H9 (cell line): ENCODE results near the gene HECW1. TPM values are rescaled to one million over a fixed set of nuclear protein-coding genes. Genes with fewer than 3 reads are reported as not detected.

Experiments
- DNase-seq: peaks from one replicate; pipeline ENCODE4 v3.0.0-alpha.2; 2017
- H2AFZ ChIP-seq: one replicate; pipeline ENCODE4 v1.6.1; 2013; ENCODE audit warnings: mild to moderate bottlenecking, low read length, control low read depth, moderate library complexity
- H2AK5ac ChIP-seq: 2 replicates; pipeline ENCODE4 v1.6.1; 2013; ENCODE audit warnings: low read length, control low read depth, mixed read lengths; ENCODE audit not compliant: insufficient read length
- H2BK120ac ChIP-seq: one replicate; pipeline ENCODE4 v1.6.1; 2013; ENCODE audit warnings: low read depth, mild to moderate bottlenecking, low read length, control low read depth, inconsistent platforms; ENCODE audit not compliant: poor library complexity, severe bottlenecking
- H2BK12ac ChIP-seq: 2 replicates; pipeline ENCODE4 v1.6.1; 2013; ENCODE audit warnings: low read length, control low read depth, mixed read lengths, low read depth; ENCODE audit not compliant: insufficient read length
- H2BK15ac ChIP-seq: 2 replicates; pipeline ENCODE4 v1.6.1; 2013; ENCODE audit warnings: low read depth, low read length, control low read depth
- H2BK20ac ChIP-seq: one replicate; pipeline ENCODE4 v1.6.1; 2013; ENCODE audit warnings: low read depth, mild to moderate bottlenecking, low read length, control low read depth, inconsistent platforms; ENCODE audit not compliant: poor library complexity, severe bottlenecking
- H2BK5ac ChIP-seq: 2 replicates; pipeline ENCODE4 v1.6.1; 2013; ENCODE audit warnings: low read length, control low read depth, mixed read lengths; ENCODE audit not compliant: insufficient read length
- H3K14ac ChIP-seq: 2 replicates; pipeline ENCODE4 v1.6.1; 2013; ENCODE audit warnings: low read length, control low read depth; ENCODE audit not compliant: insufficient read depth
- H3K18ac ChIP-seq: 2 replicates; pipeline ENCODE4 v1.6.1; 2013; ENCODE audit warnings: low read depth, mild to moderate bottlenecking, mixed read lengths, low read length, control low read depth; ENCODE audit not compliant: insufficient read length
- H3K23ac ChIP-seq: 2 replicates; pipeline ENCODE4 v1.6.1; 2013; ENCODE audit warnings: low read length, control low read depth, mixed read lengths, low read depth; ENCODE audit not compliant: insufficient read length
- H3K23me2 ChIP-seq: 2 replicates; pipeline ENCODE4 v1.6.1; 2013; ENCODE audit warnings: low read depth, mild to moderate bottlenecking, mixed read lengths, low read length, control low read depth; ENCODE audit not compliant: insufficient read length, poor library complexity, severe bottlenecking
- H3K27ac ChIP-seq: 2 replicates; pipeline ENCODE4 v1.5.1; 2013; ENCODE audit warnings: low read length, control low read depth, mixed read lengths, low read depth; ENCODE audit not compliant: insufficient read length
- H3K27me3 ChIP-seq: 2 replicates; pipeline ENCODE4 v1.6.1; 2013; ENCODE audit warnings: low read length, control low read depth, inconsistent platforms; ENCODE audit not compliant: insufficient read depth
- H3K4ac ChIP-seq: 2 replicates; pipeline ENCODE4 v1.6.1; 2013; ENCODE audit warnings: low read depth, mild to moderate bottlenecking, control low read depth, inconsistent platforms, low read length, moderate library complexity
- H3K4me1 ChIP-seq: 2 replicates; pipeline ENCODE4 v1.6.1; 2013; ENCODE audit warnings: low read length, control low read depth, inconsistent platforms; ENCODE audit not compliant: insufficient read depth
- H3K4me2 ChIP-seq: 2 replicates; pipeline ENCODE4 v1.6.1; 2013; ENCODE audit warnings: low read length, control low read depth, mixed read lengths; ENCODE audit not compliant: insufficient read length, insufficient read depth
- H3K56ac ChIP-seq: 2 replicates; pipeline ENCODE4 v1.6.1; 2013; ENCODE audit warnings: low read depth, mild to moderate bottlenecking, mixed read lengths, low read length, control low read depth; ENCODE audit not compliant: insufficient read length
- H3K79me1 ChIP-seq: 2 replicates; pipeline ENCODE4 v1.6.1; 2013; ENCODE audit warnings: low read depth, mild to moderate bottlenecking, moderate library complexity, low read length, control low read depth, inconsistent platforms; ENCODE audit not compliant: insufficient read depth, poor library complexity, severe bottlenecking
- H3K79me2 ChIP-seq: 2 replicates; pipeline ENCODE4 v1.6.1; 2013; ENCODE audit warnings: low read length, control low read depth, inconsistent platforms; ENCODE audit not compliant: insufficient read depth
- H3K9ac ChIP-seq: 2 replicates; pipeline ENCODE4 v1.6.1; 2013; ENCODE audit warnings: low read length, control low read depth, mixed read lengths; ENCODE audit not compliant: insufficient read length; ENCODE audit errors: extremely low read depth
- H3K9me3 ChIP-seq: one replicate; pipeline ENCODE4 v1.6.1; 2013; ENCODE audit warnings: low read depth, low read length, inconsistent platforms; ENCODE audit not compliant: control insufficient read depth
- H3T11ph ChIP-seq: one replicate; pipeline ENCODE4 v1.6.1; 2013; ENCODE audit warnings: mild to moderate bottlenecking, low read length, control low read depth, inconsistent platforms
- H4K20me1 ChIP-seq: one replicate; pipeline ENCODE4 v1.6.1; 2013; ENCODE audit not compliant: control insufficient read depth, insufficient read length, insufficient read depth
- H4K5ac ChIP-seq: 2 replicates; pipeline ENCODE4 v1.6.1; 2013; ENCODE audit warnings: low read depth, mild to moderate bottlenecking, mixed read lengths, low read length, control low read depth; ENCODE audit not compliant: insufficient read length
- H4K8ac ChIP-seq: replicated peaks from 2 replicates; pipeline ENCODE4 v1.6.1; 2013; ENCODE audit warnings: low read length, control low read depth, mixed read lengths, low read depth; ENCODE audit not compliant: insufficient read length
- H4K91ac ChIP-seq: 2 replicates; pipeline ENCODE4 v1.6.1; 2013; ENCODE audit warnings: low read depth, mild to moderate bottlenecking, moderate library complexity, mixed read lengths, low read length, control low read depth; ENCODE audit not compliant: insufficient read length
- H3K27ac Mint-ChIP-seq, 3 experiments: 2 replicates in 2 of 3; 3 replicates in 1 of 3; pipeline ENCODE4 v1.8.0; 2020 to 2021; ENCODE audit warnings: mixed read lengths in 3 of 3, mild to moderate bottlenecking in 1 of 3, moderate library complexity in 1 of 3
- H3K27me3 Mint-ChIP-seq: 2 replicates; pipeline ENCODE4 v1.8.0; 2021; ENCODE audit warnings: low read depth, mild to moderate bottlenecking, moderate library complexity, mixed read lengths
- H3K36me3 Mint-ChIP-seq, 3 experiments: 2 replicates in 2 of 3; 3 replicates in 1 of 3; pipeline ENCODE4 v1.8.0; 2020 to 2021; ENCODE audit warnings: low read depth in 3 of 3, mixed read lengths in 3 of 3; ENCODE audit not compliant: insufficient read depth in 1 of 3
- H3K4me1 Mint-ChIP-seq, 2 experiments: 2 replicates each; pipeline ENCODE4 v1.8.0; 2020; ENCODE audit warnings: mixed read lengths in 2 of 2
- H3K4me3 Mint-ChIP-seq, 2 experiments: 2 replicates in 1 of 2; 3 replicates in 1 of 2; pipeline ENCODE4 v1.8.0; 2020 to 2021; ENCODE audit warnings: mild to moderate bottlenecking in 2 of 2, mixed read lengths in 2 of 2, moderate library complexity in 1 of 2
- H3K9me3 Mint-ChIP-seq, 2 experiments: 2 replicates in 1 of 2; 3 replicates in 1 of 2; pipeline ENCODE4 v1.8.0; 2020; ENCODE audit warnings: mild to moderate bottlenecking in 2 of 2, mixed read lengths in 2 of 2, moderate library complexity in 1 of 2
- CTCF ChIP-seq: fragments of 200-600 bp; sonication (generic); conservative IDR thresholded peaks from 3 replicates; pipeline ENCODE4 v1.8.0; 2021; ENCODE audit warnings: antibody characterized with exemption, mild to moderate bottlenecking
- WGBS: extraction: QIAGEN DNeasy Blood & Tissue Kit; methylation state at CpG from one replicate; pipeline ENCODE4 v1.1.7; 2013; ENCODE audit warnings: missing lambda C conversion rate, low lambda C conversion rate, mixed read lengths; ENCODE audit not compliant: insufficient read length; ENCODE audit errors: extremely low coverage; 5-methylcytosine and 5-hydroxymethylcytosine counted together
- total RNA-seq: library from RNA; stranded (reverse); gene quantifications from 2 replicates; pipeline ENCODE4 v1.2.1, GENCODE V29; 2021

HECW1 gene
- total RNA-seq, 1 experiment from 2014 or later: 5.0 TPM

DNA sequence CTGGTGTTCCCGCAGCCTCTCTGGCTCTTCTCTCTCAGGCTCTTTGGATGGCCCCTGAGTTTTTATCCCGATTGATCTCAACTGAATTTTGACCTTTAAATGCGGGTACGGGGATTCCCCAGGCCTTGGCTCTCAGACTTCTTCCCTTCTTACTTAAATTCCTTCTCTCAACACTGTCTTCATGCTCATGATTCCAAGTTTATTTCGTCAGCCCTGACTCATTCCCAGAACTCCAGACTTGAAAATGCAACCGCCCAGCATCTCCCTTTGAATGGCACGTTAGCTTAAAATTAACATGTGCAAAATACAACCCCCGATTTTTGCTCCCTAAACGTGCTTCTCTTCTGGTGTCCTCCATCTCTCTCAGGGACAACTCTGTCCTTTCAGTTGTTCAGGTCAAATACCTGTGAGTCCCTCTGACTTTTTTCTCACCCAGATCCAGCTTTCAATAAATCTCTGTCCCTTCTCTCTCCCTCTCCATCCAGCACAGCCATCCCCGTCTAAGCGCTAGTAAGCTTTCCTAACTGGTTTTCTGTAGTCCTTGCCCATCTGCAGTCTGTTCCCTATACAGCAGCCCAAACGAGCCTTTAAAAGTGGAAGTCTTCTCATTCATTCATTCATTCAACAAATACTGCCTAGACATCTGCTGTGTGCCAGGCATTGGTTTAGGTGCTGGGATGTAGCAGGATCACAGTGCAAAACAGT, 7.1 kb downstream of the HECW1 start:
- H3K18ac ChIP-seq: no peak overlapping the region
- H3K79me1 ChIP-seq: peaks cover 3% of the 10 kb centered on the region
- Mint-ChIP-seq H3K4me3 (no peak overlapping the region), H3K9me3 (no peaks in the 10 kb centered on the region), H3K36me3 (no peaks in the 10 kb centered on the region), H3K27ac (no peak overlapping the region), H3K27me3 (no peaks in the 10 kb centered on the region), H3K4me1 (peaks cover 17 to 29% of the 10 kb centered on the region in 2 experiments)
- H3T11ph ChIP-seq: no peak overlapping the region
- no peak overlapping the region for H2BK120ac ChIP-seq
- no peak overlapping the region for H4K5ac ChIP-seq
- no peak overlapping the region for H3K56ac ChIP-seq
- no peak overlapping the region for H2BK20ac ChIP-seq
- no peaks in the 10 kb centered on the region for H4K20me1 ChIP-seq
- H3K4me1 ChIP-seq: peaks cover 19% of the 10 kb centered on the region; the same call in 1 of the 2 replicates
- H3K4me2 ChIP-seq: peak overlapping the region; percentile 21
- peak overlapping the region; percentile 18 for H4K8ac ChIP-seq
- H3K27me3 ChIP-seq: no peaks in the 10 kb centered on the region
- H3K27ac ChIP-seq: peak overlapping the region; percentile 56
- H2AFZ ChIP-seq: no peak overlapping the region
- no peak for TF ChIP-seq CTCF
- no peak overlapping the region for H2BK15ac ChIP-seq
- no peak overlapping the region for H2BK5ac ChIP-seq
- H3K23ac ChIP-seq: no peak overlapping the region
- H3K9ac ChIP-seq: no peak overlapping the region
- no peak overlapping the region for H4K91ac ChIP-seq
- no peak overlapping the region for H3K4ac ChIP-seq
- no peak overlapping the region for H2BK12ac ChIP-seq
- H3K23me2 ChIP-seq: no peaks in the 10 kb centered on the region
- WGBS: no CpG with 5 or more reads among the region's 12 CpGs
- H3K14ac ChIP-seq: no peak overlapping the region
- no peak overlapping the region for H2AK5ac ChIP-seq
- DNase-seq: no peak
- H3K9me3 ChIP-seq: no peaks in the 10 kb centered on the region
- H3K79me2 ChIP-seq: peaks cover 7% of the 10 kb centered on the region; the same call in 1 of the 2 replicates
